GM19328 (cell line): Measurements from ENCODE around the gene MARCO.
"Not testable (repeated sequence)": the region's sequence is repeated elsewhere in the genome, so short reads cannot be mapped to it uniquely, and the experiment has no call there.

Source experiments
- ATAC-seq: cut with Tn5 transposase; IDR thresholded peaks from one replicate; pipeline ENCODE4 v1.9.1; 2021; ENCODE audit warnings: mild to moderate bottlenecking, moderate library complexity; ENCODE audit not compliant: unreplicated experiment

The MARCO gene

DNA sequence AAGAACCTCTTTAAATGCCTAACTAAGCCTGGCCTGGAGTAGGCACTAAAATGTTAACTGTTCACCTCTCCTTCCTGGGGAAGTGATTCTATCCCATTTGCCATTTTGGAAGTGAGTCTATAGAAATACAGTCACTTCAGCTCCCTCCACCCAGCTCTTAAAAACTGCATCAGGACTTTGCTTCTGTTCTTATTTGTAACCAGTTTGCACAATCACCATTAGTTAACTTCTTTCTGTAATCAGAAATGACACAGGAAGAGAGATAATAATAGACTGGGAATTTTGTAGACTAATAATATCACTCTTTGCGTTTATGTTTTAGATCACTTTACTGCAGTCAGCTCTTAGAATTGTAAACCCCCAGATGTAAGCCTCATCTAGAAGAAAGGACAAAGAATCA, 16.0 kb upstream of the MARCO start:
- no peak for ATAC-seq

DNA sequence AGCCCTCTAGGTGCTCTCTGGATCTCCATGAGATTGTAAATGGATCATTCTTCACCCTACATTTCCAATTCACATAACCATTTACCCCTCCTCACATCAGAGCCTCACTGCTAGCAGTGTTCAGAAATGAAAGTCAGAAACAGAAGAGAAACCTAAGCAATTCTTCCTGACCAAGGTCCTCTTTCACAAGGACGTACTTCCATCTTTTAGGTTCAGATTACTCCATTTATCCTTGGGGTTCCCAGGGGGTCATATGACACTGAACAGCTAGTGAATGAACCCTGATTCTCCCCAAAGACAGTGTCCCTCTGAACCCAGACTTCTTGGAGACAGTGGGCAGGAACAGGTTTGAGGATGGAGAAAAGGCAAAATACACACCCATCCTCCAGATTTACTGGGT, 12.9 kb upstream of the MARCO start:
- no peak for ATAC-seq

DNA sequence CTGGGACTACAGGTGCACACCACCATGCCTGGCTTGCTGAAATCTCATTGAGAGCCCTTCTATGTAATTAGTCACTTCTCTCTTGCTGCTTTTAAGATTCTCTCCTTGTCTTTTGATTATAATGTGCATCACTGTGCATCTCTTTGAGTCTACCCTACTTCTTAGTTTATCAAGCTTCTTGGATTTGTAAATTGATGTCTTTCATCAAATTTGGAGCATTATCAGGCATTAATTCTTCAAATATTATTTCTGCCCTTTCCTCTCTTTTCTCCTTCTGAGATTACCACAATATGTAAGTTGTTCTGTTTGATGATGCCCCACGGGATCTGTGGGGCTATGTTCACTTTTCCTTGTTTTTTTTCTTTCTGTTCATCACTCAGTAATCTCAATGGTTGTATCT, 9.0 kb upstream of the MARCO start:
- ATAC-seq: no peak

DNA sequence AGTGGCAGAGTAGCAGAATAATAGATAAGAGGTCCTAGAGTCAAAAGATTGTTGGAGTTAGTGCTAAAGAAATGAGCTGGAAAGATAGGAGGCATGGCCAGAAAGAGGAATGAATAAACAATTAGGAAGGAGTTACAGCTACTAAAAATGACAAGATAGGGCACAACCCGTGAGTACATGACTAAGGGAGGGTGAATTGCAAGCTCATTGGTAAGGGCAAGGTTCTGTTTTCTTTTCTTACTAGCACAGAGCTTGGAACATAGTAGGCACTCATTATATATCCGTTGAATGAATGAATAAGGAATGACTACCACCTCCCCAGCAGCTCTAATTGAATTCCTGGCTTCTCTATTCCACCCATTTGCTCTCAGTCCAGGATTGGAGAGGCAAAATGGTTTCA, 5.7 kb upstream of the MARCO start:
- ATAC-seq: no peak

DNA sequence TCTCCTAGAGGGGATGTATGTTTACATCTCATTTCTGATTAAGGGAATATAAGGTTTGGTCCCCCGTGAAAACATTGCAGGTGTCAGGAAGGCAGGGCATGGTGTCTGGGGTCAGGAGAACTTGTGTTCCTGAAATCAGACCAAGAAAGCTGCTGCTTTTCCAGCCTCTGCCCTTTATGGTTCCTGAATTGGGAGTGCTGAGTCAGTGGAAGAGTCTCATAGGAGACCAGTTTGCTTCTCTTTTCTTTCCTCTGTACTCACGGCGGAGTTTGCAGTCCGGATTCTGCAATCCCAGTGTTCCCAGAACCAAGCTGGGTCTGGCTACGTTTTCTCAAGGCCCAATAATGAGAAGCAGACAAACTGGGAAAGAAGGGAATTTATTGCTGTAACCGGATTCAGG, 5.1 kb upstream of the MARCO start:
- no peak for ATAC-seq

DNA sequence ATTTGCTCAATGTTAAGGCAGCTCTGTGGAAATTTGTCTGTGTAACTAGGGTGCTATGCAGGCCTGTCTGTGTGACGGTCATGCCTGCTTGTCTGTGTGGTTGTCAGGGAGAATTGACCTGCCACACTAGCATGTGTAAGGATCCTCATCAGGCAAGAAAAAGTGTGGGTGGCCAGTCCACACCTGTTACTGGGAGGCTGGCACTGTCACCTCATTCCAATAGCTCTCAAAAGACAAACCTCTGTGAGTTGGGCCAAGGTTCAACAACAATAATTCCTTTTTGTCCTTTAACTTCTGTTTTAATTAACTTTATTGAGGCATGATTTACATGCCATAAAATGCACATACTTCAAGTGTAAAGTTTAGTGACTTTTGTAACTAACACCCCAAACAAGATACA, 4.2 kb upstream of the MARCO start:
- ATAC-seq: no peak

DNA sequence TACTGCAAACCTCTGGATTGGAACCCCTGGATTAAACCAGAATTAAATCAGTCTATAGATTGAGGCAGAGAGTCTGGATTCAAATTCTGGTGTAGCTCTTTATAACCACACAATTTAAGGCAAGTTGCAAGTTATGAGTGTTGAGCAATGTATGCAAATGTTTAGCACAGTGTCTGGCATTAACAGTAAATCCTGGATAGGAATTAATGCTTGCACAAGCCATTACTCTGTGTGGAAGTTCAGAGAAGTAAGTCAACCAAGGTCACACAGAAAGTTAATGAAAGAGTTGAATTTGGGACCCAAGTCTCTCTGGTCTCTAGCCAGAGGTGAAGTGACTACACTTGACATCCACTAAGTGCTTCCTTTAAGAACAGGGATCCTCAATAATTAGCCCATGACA, 2.0 kb upstream of the MARCO start:
- no peak for ATAC-seq

DNA sequence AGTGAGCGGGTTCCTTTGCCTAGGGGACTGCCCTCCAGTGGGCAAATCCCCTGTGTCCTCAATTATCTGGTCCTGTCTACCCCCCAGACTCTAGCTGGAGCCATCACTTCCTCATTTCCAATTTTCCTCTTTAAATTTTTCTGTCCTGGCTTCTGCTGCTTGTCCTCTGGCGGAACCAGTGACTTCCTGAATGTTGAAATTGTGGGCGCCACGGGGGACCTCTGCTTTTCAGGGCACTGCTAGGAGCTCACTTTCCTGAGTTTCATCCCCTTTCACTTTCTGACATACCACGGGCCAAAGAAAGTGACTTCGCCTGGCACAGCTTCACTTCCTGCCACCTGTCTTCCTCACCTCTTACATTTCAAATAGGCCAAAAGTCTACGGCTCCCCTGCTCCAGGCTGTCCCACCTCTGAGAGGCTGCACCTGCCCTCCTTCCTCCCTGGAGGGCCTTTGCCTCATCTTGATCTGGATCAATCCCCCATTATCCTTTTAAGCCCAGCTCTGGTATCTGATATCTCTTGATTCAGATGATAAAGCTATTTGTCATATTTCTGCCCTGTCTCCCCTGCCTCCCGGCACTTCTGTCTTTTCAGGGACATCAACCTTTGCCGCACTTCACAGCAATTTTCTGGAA, 1.4 kb upstream of the MARCO start:
- ATAC-seq: no peak

DNA sequence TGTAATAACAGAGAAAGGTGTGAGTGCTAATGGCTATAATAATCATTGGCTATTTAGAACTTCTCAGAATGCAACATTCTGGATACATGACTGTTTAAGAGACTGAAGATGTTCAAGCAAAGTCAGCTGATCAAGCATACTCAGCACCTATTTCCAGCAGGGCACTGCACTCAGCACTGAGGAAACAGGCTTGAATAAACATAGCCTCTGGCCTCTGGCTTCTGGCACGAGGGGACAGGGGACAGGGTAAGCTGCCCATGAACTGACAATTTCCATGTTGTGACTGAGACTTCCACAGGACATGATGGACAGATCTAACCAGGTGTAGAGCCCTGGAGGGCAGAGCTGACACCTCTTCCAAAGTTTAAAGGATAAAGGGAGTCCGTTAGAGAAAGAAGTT, 1.3 kb downstream of the MARCO start:
- ATAC-seq: no peak

DNA sequence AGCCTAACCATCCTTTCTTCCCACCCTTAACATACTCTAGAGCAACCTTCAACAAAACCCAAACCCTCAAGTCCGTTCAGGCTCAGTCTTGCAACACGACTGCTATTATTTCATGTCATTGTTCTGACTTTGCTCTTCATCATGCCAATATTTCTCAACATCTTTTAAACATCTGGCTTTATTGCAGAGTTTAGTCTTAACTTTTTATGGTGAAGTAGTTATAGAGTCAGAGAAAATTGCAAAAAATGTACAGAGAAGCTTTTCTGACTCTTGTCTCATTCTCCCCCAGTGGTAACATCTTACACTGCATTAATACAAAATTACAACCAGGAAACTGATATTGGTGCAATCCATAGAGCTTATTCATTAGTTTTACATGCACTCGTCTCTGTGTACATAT, 3.9 kb downstream of the MARCO start:
- no peak for ATAC-seq

DNA sequence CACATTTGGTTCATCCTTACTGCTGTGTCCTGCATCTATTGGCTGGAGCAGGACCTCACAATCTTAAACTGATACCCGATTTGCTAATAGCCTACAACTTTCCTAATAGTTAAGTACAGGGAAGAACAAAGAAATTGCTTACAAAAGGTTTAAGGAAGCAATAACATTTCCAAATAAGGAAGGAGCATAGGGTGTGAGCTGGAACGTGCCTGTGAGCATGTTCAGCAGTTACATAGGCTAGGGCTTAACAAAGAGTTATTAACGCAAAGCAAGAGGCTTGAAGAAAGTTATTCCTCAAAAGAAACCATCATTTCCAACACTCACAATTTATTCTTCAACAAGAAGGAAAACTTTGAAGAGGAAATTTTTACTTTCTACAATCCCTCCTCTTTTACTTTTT, 6.3 kb downstream of the MARCO start:
- ATAC-seq: not testable (repeated sequence)

DNA sequence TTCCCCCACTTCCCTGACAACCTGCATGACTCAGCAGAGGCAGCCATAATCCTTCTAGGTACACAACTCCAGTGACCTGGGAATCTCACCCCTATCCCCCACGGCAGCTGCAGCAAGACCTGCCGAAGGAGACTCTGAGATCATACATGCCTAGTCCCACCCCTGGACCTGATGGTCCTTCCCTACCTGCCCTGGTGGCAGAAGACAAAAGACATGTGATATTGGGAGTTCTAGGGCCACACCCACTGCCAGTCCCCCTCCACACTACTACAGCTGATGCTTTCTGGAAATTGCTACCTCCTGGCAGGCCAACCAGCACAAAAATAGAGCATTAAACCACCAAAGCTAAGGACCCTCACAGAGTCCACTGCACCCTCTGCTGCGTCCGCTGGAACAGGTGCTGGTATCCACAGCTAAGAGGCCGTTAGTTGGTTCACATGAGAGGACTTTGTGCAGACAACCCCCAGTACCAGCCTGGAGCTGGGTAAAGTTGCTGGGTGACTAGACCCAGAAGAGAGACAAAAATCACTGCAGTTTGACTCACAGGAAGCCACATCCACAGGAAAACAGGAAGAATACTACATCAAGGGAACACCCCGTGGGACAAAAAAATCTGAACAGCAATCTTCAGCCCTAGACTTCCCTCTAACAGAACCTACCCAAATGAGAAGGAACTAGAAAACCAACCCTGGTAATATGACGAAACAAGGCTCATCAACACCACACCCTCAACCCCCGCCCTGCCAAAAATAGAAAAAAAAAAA, 12.5 kb downstream of the MARCO start:
- no peak for ATAC-seq

DNA sequence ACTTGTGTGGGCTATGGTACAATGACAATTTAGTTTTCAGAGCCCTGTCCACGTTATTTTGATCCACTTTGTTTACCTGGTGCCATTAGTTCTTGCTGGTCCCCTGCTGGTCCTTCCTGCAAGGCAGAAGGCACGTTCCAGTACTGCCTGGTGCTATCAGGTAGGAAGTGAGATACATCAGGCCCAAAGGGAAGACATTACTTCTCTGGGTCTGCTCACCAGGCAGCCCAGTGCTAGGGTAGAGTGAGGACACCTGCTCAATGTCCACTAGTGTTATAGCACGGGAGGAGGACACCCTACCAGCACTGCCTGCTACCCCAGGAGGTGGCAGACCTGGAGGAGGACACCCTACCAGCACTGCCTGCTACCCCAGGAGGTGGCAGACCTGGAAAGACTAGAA, 23.7 kb downstream of the MARCO start:
- no peak for ATAC-seq

DNA sequence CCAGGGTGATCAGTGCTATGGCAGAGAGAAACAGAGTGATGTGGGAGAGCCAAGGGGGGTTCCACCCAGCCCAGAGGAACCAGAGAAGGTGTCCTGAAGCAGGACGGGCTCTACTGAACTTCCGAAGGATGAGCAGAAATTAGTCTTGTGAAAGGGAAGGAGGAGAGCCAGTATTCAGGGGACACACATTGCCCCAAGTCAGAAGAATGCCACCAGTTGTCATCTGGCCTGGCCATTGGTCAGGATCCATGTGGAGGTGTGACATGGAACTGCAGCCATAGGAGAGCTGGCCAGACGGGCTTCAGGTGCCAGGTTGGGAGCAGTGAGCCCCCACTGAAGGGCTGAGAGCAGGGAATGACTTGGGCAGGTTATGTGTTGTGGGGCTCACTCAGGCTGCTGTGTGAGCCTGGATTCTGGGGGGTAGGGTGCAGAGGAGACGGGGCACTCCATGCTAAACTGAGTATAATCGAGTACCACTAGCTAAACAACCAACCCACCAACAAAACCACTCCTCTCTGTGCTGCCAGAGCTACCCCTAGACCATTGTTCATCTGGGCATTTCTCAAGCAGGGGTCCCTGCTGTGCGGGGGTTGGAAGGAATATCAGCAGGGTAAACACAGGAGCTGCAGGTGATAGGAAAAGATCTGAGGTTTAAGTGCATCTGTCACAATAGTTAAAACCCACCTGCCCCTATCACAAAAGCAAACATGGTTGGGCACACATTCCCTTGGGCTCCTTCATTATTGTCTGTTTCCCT, 25.3 kb downstream of the MARCO start:
- no peak for ATAC-seq

DNA sequence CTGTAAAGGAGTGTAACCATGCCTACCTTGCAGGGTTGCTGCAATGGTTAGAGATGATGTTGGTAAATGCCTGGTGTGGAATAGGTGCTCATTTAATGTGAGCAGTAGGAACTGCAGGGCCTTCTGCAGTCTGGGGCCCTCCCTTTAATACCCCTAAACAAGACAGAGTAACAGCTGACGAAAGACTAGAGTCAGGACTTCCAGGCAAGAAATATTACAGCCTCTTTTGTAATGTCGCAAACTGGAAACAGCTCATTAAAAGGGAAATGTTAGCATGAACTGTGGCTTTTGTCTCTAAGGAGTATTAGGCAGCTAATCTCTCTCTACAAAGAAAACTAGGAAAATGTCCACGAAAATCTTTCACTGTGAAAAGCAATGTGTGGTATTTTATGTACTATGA, 26.0 kb downstream of the MARCO start:
- ATAC-seq: no peak

DNA sequence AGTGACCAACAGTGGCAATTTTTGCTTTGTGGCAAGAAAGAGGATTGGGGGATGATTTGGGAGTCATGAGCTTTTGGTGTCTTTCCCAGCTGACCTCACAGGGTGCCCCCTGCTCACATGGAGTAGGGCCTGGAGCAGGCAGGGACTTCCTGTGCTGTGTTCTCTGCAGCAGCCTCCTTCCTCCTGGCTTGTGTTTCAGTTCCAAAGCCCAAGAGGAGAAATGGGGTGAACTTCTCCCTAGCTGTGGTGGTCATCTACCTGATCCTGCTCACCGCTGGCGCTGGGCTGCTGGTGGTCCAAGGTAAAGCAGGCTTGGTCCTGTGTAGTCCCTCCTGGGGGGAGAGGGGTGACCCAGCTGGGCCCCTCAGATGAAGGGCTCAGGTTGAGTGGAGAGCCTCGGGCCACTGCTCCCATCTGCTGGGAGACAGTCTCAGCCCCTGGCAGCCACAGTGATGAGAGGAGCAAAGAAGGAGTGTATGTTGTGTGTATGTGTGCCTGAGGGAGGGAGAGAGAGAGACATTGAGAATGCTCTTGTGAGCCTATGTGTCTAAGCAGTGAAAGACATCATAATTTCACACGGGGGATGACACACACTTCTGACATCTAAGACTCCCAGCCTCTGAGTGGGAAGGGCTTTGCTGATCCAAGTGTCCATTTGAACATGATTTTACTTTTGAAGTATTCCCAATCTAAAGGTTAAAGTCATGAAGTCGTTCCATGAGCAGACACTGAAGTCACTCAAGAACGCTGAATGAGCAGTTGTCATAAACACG, 27.2 kb downstream of the MARCO start:
- ATAC-seq: no peak

DNA sequence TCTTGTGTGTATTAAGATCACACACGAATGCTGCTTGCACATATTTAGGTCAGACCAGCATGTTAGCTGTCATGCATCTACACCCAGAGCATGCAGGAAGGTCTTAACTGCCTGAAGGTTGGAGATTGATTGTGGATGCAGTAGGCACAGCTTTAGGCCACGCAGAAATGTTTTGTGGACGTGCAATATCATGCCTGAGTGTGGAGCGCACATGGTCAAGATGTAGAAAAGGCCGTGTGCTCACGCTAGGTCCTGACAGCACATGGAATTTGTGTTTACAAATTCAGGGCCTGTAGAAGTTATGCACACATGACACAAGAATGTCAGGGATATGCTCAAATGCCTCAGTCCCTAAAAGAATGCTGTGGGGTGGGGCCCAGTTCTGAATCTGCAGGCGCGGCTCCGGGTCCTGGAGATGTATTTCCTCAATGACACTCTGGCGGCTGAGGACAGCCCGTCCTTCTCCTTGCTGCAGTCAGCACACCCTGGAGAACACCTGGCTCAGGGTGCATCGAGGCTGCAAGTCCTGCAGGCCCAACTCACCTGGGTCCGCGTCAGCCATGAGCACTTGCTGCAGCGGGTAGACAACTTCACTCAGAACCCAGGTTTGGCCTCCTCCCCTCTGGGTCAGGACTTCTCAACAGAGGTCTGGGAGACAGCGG, 27.9 kb downstream of the MARCO start:
- ATAC-seq: no peak

DNA sequence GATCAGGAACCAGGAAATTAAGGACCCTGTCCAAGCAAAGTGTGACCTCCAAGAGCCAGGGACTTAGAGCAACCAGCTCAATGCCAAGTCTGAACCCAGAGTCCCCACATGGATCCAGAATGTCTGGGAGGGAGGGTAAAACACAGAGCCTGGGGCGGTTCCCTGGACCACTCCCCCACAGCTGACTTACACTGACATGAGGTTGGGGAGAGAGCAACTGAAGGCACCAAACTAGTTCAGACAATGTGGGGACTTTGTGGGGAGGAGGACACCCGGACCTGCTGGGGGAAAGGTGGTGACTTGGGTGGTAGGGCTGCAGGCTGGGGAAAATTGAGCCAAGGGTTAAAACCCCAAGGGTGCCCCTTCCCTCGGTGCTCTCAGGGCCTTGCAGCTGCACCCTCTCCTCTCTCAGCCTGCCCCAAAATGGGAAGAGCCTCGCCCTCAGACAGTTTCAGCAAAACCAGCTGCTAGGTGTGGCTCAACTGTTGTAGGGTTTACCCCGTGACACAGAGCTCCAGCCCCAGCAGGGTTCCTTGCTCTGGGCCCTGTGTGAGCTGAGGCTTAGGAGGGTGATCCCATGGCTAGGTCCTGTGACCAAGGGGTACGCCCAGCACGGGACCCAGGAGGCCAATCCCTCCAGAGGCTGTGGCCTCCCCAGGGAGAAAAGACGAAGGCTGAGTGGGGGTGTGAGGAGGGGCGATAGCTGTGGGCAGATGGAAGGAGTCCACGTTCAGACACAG, 28.6 kb downstream of the MARCO start:
- ATAC-seq: no peak

DNA sequence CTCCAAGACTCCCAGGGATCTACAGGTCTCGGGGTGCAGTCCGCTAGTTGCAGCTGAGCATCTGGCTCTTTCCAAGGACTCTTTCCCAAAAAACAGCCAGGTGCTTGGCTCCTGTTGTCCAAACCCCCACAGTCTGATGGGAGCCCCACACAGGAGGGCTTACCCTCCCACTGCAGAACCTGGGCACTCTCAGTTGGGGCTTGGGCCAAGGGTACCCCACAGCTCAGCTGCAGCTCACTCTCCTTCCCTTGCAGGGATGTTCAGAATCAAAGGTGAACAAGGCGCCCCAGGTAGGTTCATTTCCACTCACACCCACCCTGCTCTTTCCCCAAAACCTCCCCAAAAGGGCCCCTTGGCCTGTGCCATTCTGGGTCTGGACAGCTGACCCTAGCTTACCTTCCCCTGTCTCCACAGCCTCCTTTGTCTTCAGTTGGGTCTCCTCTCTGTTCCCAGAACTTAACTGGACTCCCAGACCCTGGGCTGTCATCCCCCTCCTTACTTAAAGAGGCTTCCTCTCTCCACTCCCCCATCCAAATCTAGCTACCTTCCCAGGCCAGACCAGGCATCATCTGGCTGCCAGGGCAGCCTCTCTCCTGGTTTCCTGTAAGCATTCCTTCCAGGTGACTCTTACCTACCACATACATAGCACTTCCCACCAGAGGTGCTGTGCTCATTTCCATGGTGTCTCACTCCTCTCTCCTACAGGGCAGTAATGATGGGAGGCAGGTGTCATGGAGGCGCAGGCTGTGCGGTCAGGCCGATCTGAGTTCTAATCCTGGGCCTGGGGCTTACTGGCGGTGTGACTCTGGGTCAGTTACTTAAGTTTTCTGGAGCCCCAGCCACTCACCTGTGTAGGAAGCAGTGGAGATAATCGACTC, 29.5 kb downstream of the MARCO start:
- no peak for ATAC-seq
